GM19025 (cell line): Measurements from ENCODE around the gene MMRN2.
A peak's percentile ranks its signal among the peaks of the same experiment; 100 is the strongest.

ENCODE experiments used
- ATAC-seq: cut with Tn5 transposase; IDR thresholded peaks from one replicate; pipeline ENCODE4 v1.9.1; 2021; ENCODE audit warnings: mild to moderate bottlenecking, low read depth, moderate library complexity; ENCODE audit not compliant: unreplicated experiment

Gene MMRN2

GRCh38 chr10:86899670-86900276 is 57.6 kb downstream of the MMRN2 start:
- no peak for ATAC-seq

- ATAC-seq, result no peak
These were observed 58.3 kb downstream of the MMRN2 start for GRCh38 chr10:86899132-86899531.

- no peak for ATAC-seq
These were observed 58.9 kb downstream of the MMRN2 start for GRCh38 chr10:86898511-86898910.

- ATAC-seq, result no peak
These were observed 67.4 kb downstream of the MMRN2 start for GRCh38 chr10:86889997-86890396.

GRCh38 chr10:86888585-86889381 is 68.6 kb downstream of the MMRN2 start:
- peak; percentile 98 for ATAC-seq
